ENCODE data around the gene DENND6B.

The DENND6B gene

DNA sequence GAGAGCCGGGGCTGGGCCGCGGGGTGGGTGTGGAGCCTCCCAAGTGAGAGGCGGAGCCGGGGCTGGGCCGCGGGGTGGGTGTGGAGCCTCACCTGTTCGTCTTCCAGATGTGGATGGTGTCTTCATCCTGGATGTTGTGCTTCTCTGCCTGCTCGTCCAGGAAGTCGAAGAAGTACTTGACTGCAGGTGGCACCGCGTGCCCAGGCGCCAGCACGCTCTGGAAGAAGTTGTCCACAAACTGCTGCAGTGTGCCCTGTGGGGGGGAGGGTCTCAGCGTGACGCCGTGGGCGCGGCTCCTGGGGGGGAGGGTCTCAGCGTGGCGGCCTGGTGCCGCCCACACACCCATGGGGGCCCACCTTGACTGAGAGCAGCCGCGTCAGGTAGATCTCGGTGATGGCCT lies 49.1 kb downstream of the DENND6B start:
- Histone ChIP-seq H3K9me2 (ENCODE audit: low read depth, low read length) (no peaks in the 10 kb centered on the region), H2AFZ (ENCODE audit: low read length) (no peak overlapping the region), H3K36me3 (ENCODE audit: insufficient read depth, low read length) (no peaks in the 10 kb centered on the region), H3K9me3 (ENCODE audit: low read length) (no peaks in the 10 kb centered on the region), H3K27me3 (ENCODE audit: insufficient read depth, low read length) (peaks cover 7% of the 10 kb centered on the region; the same call in 1 of the 2 replicates), H3K79me2 (ENCODE audit: insufficient read depth, low read length) (no peaks in the 10 kb centered on the region), H4K20me1 (ENCODE audit: insufficient read depth, low read length) (no peaks in the 10 kb centered on the region), H3K4me2 (ENCODE audit: low read length) (no peak overlapping the region), H3K9ac (ENCODE audit: low read length) (no peak overlapping the region), H3K4me3 (ENCODE audit: low read depth, low read length, poor library complexity, severe bottlenecking) (no peak overlapping the region), H3F3A (ENCODE audit: insufficient read depth, low read length) (no peaks in the 10 kb centered on the region), H3K4me1 (ENCODE audit: insufficient read depth, low read length, severe bottlenecking) (no peaks in the 10 kb centered on the region), H3K27ac (ENCODE audit: low read depth, low read length, poor library complexity, severe bottlenecking) (no peak overlapping the region)
- TF ChIP-seq, protein P1, sequence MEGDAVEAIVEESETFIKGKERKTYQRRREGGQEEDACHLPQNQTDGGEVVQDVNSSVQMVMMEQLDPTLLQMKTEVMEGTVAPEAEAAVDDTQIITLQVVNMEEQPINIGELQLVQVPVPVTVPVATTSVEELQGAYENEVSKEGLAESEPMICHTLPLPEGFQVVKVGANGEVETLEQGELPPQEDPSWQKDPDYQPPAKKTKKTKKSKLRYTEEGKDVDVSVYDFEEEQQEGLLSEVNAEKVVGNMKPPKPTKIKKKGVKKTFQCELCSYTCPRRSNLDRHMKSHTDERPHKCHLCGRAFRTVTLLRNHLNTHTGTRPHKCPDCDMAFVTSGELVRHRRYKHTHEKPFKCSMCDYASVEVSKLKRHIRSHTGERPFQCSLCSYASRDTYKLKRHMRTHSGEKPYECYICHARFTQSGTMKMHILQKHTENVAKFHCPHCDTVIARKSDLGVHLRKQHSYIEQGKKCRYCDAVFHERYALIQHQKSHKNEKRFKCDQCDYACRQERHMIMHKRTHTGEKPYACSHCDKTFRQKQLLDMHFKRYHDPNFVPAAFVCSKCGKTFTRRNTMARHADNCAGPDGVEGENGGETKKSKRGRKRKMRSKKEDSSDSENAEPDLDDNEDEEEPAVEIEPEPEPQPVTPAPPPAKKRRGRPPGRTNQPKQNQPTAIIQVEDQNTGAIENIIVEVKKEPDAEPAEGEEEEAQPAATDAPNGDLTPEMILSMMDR (IDR thresholded peaks at IDR 0.05; ENCODE audit: low read length): no peak
- TF ChIP-seq EZH2 (IDR thresholded peaks at IDR 0.05; ENCODE audit: borderline replicate concordance, low read length): no peak

DNA sequence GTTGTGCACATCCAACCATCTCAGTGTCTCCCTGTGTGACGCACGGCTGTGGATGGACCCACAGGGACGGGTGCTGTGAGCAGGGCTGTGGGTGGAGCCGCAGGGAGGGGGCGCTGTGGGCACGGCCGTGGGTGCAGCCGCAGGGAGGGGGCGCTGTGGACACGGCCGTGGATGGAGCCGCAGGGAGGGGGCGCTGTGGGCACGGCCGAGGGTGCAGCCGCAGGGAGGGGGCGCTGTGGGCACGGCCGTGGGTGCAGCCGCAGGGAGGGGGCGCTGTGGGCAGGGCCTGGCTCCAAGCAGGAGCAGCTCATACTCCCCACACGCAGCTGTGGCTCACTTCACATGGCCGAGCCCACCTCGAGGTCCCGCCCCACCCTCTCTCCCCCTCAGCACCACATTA lies 50.7 kb downstream of the DENND6B start:
- Histone ChIP-seq H3F3A (ENCODE audit: insufficient read depth, low read length) (no peaks in the 10 kb centered on the region), H3K36me3 (ENCODE audit: insufficient read depth, low read length) (no peaks in the 10 kb centered on the region), H2AFZ (ENCODE audit: low read length) (no peak overlapping the region), H3K4me1 (ENCODE audit: insufficient read depth, low read length, severe bottlenecking) (peaks cover 6% of the 10 kb centered on the region), H4K20me1 (ENCODE audit: insufficient read depth, low read length) (no peaks in the 10 kb centered on the region), H3K27ac (ENCODE audit: low read depth, low read length, poor library complexity, severe bottlenecking) (no peak overlapping the region), H3K79me2 (ENCODE audit: insufficient read depth, low read length) (no peaks in the 10 kb centered on the region), H3K9me2 (ENCODE audit: low read depth, low read length) (no peaks in the 10 kb centered on the region), H3K9ac (ENCODE audit: low read length) (no peak overlapping the region), H3K4me3 (ENCODE audit: low read depth, low read length, poor library complexity, severe bottlenecking) (no peak overlapping the region), H3K4me2 (ENCODE audit: low read length) (no peak overlapping the region), H3K27me3 (ENCODE audit: insufficient read depth, low read length) (no peaks in the 10 kb centered on the region; the same call in 1 of the 2 replicates), H3K9me3 (ENCODE audit: low read length) (no peaks in the 10 kb centered on the region)
- TF ChIP-seq EZH2 (IDR thresholded peaks at IDR 0.05; ENCODE audit: borderline replicate concordance, low read length): no peak
- TF ChIP-seq, protein P1 (IDR thresholded peaks at IDR 0.05; ENCODE audit: low read length): peak; percentile 95

DNA sequence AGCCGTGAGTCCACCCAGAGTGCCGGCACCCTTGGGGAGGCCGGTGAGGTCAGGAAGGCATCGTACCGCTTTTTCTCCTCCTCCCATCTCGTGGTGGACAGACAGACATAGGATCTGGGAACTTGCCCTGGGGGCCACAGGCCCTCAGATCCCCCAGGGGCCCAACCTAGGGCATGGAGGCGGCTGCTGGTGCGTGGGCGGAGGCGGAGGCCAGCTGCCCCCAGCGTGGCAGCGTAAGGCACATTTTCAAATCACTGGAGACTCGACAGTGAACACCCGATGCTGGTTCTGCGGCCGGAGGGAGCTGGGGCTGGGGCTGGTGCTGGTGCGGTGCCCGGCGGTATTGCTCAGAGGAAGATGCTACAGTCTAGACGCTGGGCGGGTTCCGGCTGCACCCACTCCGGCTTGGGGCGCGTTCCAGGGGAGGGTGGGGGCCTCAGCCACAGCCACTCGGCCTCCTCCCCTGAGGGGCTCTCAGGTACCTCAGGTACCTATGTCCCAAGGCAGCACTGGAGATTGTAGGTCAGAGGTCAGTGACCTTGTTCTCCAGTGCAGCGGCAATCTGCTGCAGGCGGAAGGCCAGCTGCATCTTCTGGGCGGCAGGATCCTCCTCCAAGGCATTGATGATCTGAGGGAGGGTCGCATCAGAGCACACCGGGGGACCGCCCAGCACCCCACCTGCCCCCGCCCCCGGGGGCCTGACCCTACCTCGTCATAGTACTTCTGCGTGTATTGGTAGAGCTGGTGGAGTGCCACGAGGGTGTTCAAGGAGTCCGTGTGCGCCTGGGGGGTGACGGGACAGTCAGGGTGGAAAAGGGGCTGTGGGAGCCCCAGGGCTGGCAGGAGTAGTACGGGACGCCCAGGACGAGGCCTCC lies 51.4 kb downstream of the DENND6B start:
- no peaks in the 10 kb centered on the region for H3F3A ChIP-seq (ENCODE audit: insufficient read depth, low read length)
- no peaks in the 10 kb centered on the region for H3K9me3 ChIP-seq (ENCODE audit: low read length)
- TF ChIP-seq, protein P1 (IDR thresholded peaks at IDR 0.05; ENCODE audit: low read length): no peak
- no peak for TF ChIP-seq EZH2 (IDR thresholded peaks at IDR 0.05; ENCODE audit: borderline replicate concordance, low read length)
- peaks cover 13% of the 10 kb centered on the region for H3K4me1 ChIP-seq (ENCODE audit: insufficient read depth, low read length, severe bottlenecking)
- no peak overlapping the region for H3K4me3 ChIP-seq (ENCODE audit: low read depth, low read length, poor library complexity, severe bottlenecking)
- H3K36me3 ChIP-seq (ENCODE audit: insufficient read depth, low read length): no peaks in the 10 kb centered on the region
- no peaks in the 10 kb centered on the region for H4K20me1 ChIP-seq (ENCODE audit: insufficient read depth, low read length)
- H3K27ac ChIP-seq (ENCODE audit: low read depth, low read length, poor library complexity, severe bottlenecking): no peak overlapping the region
- H2AFZ ChIP-seq (ENCODE audit: low read length): no peak overlapping the region
- H3K9ac ChIP-seq (ENCODE audit: low read length): no peak overlapping the region
- H3K79me2 ChIP-seq (ENCODE audit: insufficient read depth, low read length): no peaks in the 10 kb centered on the region
- H3K9me2 ChIP-seq (ENCODE audit: low read depth, low read length): no peaks in the 10 kb centered on the region
- H3K4me2 ChIP-seq (ENCODE audit: low read length): no peak overlapping the region
- no peaks in the 10 kb centered on the region; the same call in 1 of the 2 replicates for H3K27me3 ChIP-seq (ENCODE audit: insufficient read depth, low read length)
